ENCODE results near the gene RPH3AL. TPM values are rescaled to one million over a fixed set of nuclear protein-coding genes. Genes with fewer than 3 reads are reported as not detected.

Gene RPH3AL
- total RNA-seq, 4 donors from 2014 or later: 31.4 to 92.4 (median 48.6) TPM

DNA sequence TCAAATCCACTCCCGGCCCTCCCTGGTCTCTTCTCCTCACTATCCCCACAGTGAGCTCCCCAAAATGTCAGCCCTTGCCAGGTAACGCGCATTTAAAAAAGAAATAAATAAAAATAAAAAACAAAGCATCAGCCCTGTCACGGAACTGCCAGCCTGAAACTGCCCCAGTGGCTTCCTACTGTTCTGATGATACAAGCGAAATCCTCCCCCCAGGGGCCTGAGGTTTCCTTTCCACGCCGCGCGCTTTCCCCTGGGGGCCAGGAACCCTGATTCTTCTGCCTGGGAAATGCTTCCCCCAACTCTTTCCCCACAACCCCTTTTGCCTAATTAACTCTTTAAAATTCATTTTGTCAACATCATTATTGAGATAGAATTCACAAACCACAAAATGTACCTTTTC is 12.2 kb upstream of the RPH3AL start:
- Histone ChIP-seq H3K27me3 (no peaks in the 10 kb centered on the region), H3K36me3 (no peaks in the 10 kb centered on the region), H3K4me3 (no peak overlapping the region), H3K9me3 (no peaks in the 10 kb centered on the region), H3K27ac (no peak overlapping the region), H3K4me1 (no peaks in the 10 kb centered on the region)
- no peak for DNase-seq
- TF ChIP-seq POLR2A (IDR thresholded peaks at IDR 0.05): no peak
- TF ChIP-seq CTCF (IDR thresholded peaks at IDR 0.05): no peak

- no peak for DNase-seq
- Histone ChIP-seq H3K36me3 (no peaks in the 10 kb centered on the region), H3K27ac (no peak overlapping the region), H3K4me3 (no peak overlapping the region), H3K27me3 (no peaks in the 10 kb centered on the region), H3K4me1 (no peaks in the 10 kb centered on the region), H3K9me3 (no peaks in the 10 kb centered on the region)
- no peak for TF ChIP-seq CTCF (IDR thresholded peaks at IDR 0.05)
- TF ChIP-seq POLR2A (IDR thresholded peaks at IDR 0.05): no peak
These were observed 11.7 kb upstream of the RPH3AL start for GRCh38 chr17:364308-364707.

DNA sequence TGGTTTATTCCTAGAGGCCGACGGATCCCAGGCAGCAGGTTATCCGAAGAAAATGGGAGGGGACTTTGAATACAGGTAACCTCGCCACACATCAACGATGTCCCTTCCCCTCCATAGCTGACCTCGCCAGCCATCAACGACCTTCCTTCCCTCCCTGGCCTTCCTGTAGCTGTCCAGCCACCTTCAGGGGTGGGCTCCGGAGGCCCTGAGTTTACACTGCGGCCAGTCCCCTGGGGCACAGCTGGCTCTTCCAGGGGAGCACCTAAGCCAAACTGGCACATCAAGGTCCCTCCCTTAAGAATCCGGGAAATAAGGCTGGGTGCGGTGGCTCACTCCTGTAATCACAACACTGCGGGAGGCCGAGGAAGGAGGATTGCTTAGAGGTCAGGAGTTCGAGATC is 10.1 kb upstream of the RPH3AL start:
- H3K27ac ChIP-seq: no peak overlapping the region
- no peaks in the 10 kb centered on the region for H3K9me3 ChIP-seq
- TF ChIP-seq POLR2A (IDR thresholded peaks at IDR 0.05) (no peak), CTCF (IDR thresholded peaks at IDR 0.05) (no peak)
- no peak overlapping the region for H3K4me3 ChIP-seq
- no peaks in the 10 kb centered on the region for H3K27me3 ChIP-seq
- no peak for DNase-seq
- no peaks in the 10 kb centered on the region for H3K4me1 ChIP-seq
- H3K36me3 ChIP-seq: no peaks in the 10 kb centered on the region

- H3K27ac ChIP-seq: no peak overlapping the region
- H3K36me3 ChIP-seq: no peaks in the 10 kb centered on the region
- no peaks in the 10 kb centered on the region for H3K27me3 ChIP-seq
- no peak overlapping the region for H3K4me3 ChIP-seq
- H3K4me1 ChIP-seq: no peaks in the 10 kb centered on the region
- TF ChIP-seq POLR2A (IDR thresholded peaks at IDR 0.05) (no peak), CTCF (IDR thresholded peaks at IDR 0.05) (no peak)
- no peak for DNase-seq
- no peaks in the 10 kb centered on the region for H3K9me3 ChIP-seq
These were observed 7.6 kb upstream of the RPH3AL start for GRCh38 chr17:360092-360750.

- Histone ChIP-seq H3K27ac (no peak overlapping the region), H3K27me3 (no peaks in the 10 kb centered on the region), H3K4me3 (no peak overlapping the region), H3K9me3 (no peaks in the 10 kb centered on the region), H3K4me1 (no peaks in the 10 kb centered on the region), H3K36me3 (no peaks in the 10 kb centered on the region)
- DNase-seq: no peak
- no peak for TF ChIP-seq CTCF (IDR thresholded peaks at IDR 0.05)
- no peak for TF ChIP-seq POLR2A (IDR thresholded peaks at IDR 0.05)
These were observed 6.0 kb upstream of the RPH3AL start for GRCh38 chr17:358491-359151.

Data from Peyer's patch (tissue), 4 donors.